Renal pelvis (tissue), 4 donors: Measurements from ENCODE around the gene SLC1A2. TPM values are rescaled to one million over a fixed set of nuclear protein-coding genes. Genes with fewer than 3 reads are reported as not detected.

Experiments
- DNase-seq: peaks from one replicate; pipeline ENCODE4 v3.0.0-alpha.2; 2013
- polyA plus RNA-seq, 3 donors: library from polyadenylated mRNA; unstranded; fragments of 120-200 nt; gene quantifications; one replicate each; pipeline ENCODE4 v1.2.1, GENCODE V29; 2013; ENCODE audit not compliant: insufficient read length in 3 of 3

The SLC1A2 gene
- polyA plus RNA-seq, 3 donors, result 0.44 to 0.61 (median 0.52) TPM

DNA sequence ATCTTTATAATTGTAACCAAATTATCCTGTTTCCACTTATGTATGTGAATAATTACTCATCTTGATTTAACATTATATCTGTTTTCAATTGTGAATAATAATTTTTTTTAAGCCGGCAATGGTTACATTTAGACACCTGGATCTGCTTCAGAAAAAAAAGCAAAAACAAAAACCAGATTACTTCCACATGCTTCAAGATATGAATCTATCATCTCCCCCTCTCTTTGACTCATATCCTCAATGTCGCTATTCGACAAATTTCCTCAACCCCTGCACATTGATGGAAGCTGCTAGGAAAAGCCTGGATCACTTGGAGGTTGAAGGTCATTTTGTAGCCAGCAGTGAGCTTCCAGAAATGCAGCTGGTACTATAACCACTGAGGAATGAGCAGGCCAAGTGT is 42.7 kb downstream of the SLC1A2 start:
- no peak for DNase-seq

DNA sequence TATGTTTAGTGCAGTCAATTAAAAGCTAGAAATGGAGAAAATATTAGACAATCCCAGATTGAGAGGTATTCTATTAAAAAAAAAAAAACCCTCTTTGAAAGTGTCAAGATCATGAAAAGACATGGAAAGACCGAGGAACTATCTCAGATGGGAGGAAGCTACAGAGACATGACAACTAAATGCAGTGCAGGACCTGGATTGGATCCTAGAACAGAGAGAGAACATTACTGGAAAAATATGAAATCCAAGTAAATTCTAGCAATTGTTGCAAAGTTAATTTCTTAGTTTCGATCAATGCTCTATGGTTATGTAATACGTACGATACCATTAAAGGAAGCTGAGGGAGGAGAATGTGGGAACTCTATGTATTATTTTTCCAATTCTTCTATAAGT is 43.2 kb downstream of the SLC1A2 start:
- DNase-seq, result no peak

DNA sequence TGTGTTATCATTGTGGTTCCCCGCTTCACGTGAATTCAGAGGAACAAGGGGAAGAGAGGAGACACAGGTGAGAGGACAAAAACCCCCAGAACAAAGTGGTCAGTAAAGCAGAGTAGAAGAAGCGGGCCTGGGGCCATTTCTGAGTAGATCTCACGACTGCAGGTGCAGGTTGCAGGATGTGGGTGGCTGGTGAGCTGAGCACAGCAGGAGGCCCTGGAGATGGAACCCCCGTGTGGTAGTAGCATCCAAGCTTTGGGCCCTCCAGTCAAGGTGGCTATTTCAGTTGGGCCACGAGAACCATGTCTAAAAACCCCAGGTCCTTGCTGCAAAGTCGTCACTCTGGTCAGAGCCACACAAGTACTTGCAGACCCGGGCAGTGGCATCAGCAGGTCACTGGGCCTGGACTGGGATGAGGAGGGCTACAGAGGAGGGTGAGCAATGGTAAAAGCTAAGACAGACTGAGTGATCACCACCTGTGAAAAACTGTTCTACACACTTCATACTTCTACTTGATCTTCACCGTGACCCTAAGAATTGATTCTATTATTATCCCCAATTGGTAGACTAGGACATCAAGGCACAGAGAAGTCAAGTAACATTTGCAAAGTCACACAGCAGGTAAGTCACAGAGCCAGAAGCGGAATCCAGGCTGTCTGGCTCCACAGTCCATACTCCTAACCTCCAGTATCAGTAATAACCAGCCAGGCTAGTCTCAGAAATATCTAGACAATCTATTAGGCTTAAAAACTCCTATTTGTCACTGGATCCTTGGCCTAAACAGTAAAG is 43.8 kb downstream of the SLC1A2 start:
- DNase-seq, result no peak

DNA sequence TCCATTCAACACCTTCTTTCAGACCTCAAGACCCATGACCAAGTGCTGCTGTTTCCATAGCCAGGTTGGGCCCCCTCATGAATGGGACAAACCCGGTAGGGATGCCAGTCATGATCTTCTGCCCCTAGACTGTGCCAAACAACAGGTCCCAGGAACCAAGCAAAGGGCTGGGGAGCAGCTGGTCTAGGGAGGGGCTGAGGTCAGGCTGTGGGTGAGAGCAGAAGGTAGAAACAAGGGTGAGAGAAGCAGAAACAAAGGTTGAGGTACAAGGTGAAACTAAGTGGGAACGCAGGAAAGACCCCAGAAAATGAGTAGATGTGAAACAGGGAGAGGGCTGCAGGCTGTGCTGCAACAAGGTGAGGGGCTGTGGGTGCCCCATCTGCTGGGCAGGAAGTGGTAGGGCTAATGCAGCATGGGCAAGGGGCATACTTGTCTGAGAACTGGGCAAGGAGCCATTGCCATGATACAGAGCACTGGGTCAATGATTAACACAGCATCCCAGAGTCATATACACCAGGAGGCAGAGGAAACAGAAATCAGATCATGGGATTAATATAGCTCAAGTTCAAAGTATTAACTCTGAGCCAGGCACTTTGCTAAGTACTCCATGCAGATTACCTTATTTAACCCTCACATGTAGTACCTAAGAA is 45.9 kb downstream of the SLC1A2 start:
- DNase-seq, result no peak

DNA sequence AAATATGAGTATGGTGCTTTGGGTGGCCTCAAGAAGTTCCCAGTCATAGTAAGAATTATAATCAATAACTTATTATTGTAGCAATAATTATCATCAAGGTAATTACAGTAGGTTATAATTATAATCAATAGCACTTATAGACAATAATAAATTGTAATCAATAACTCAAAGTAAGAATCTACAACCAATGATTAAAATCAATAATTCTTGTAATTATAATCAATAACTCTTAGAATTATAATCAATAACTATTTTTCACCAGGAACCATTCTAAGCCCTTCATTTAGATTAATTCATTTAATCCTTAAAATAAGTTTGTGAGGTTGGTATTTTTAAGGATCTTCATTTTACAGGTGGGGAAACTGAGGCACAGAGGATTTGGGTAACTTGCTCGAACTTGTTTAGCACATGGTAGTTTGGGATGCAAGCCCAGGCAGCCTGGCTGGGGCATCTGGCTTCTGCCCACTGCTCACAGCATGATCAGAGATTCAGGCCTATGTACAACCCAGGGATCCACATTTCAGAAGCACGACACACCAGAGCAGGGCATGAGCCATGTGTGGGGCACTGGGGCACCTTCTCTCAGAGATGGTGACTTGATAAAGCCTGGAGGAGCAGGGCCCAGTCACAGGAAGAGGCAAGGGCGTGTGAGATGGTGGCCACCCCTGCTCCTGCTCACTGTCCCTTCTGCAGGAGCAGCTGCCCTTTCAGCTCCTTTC is 46.6 kb downstream of the SLC1A2 start:
- no peak for DNase-seq

DNA sequence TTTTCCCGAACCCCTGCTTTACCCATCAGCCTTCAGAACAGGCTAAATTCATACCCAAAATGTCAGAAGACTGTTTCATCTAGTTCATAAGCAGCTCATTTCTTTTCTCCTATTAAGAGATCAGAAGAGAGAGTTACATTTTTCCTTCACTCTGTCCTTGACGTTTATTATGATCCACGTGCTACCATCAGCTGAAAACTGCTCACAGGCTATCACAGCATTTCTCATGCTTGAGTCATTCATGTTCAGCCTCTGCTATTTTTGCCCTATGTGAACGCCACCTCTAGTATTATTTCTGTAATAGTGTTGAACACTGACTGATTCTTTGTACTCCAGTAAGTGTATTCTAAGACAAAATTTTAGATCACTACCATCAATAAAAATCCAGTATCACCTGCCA is 51.9 kb downstream of the SLC1A2 start:
- no peak for DNase-seq

DNA sequence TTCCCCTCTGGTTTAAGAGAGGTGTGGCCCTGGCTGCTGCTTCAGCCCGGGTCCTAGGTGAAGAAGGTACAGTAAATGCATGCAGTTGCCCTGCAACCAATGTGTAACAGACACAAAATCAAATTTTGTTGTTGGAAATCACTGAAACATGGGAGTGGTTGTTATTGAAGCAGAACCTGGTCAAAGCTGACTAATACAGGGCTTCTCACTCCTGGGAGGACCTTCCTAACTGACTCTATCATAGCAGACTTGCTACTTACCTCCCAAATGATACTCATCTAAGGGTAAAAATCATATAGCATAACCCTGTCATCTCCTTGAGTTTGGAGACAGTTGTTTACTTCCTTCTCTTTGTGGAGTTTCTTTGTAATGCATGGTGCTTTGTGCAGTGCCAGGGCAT is 52.6 kb downstream of the SLC1A2 start:
- DNase-seq, result no peak

DNA sequence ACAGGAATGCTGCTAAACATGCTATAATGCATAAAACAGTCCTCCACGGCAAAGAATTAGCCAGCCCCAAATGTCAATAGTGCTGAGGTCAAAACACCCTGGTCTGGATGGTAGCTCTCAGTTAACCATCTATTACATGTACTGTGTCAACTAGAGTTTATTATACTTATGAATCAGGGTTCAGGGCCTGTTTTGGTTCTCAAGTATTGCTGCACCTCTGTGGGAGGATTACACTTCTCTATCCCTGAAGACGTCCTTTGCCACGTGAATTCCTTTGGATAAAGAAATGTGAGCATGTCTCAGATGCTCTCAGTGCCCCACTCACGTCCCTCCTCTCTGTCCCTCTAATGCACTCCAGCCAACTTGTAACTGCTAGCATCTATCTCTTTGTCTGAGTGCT is 53.4 kb downstream of the SLC1A2 start:
- DNase-seq, result no peak

DNA sequence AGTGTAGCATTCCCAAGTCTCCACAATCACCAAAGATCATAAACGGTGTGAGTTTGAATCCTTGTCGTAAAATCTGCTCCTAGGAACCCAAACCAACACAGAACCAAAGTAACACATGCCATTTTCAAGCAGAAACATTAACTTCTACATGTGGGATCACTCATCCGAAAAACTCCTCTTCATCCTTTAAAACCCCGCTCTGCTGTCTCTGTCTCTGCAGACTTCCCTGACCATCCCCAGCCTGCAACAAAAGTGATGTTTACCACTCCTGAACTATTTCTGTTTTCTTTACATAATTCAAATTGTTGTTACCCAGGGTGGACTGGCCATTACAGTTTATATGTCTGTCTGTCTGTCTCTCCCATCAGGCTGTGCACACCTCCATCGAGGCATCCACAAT is 54.0 kb downstream of the SLC1A2 start:
- DNase-seq, result no peak

DNA sequence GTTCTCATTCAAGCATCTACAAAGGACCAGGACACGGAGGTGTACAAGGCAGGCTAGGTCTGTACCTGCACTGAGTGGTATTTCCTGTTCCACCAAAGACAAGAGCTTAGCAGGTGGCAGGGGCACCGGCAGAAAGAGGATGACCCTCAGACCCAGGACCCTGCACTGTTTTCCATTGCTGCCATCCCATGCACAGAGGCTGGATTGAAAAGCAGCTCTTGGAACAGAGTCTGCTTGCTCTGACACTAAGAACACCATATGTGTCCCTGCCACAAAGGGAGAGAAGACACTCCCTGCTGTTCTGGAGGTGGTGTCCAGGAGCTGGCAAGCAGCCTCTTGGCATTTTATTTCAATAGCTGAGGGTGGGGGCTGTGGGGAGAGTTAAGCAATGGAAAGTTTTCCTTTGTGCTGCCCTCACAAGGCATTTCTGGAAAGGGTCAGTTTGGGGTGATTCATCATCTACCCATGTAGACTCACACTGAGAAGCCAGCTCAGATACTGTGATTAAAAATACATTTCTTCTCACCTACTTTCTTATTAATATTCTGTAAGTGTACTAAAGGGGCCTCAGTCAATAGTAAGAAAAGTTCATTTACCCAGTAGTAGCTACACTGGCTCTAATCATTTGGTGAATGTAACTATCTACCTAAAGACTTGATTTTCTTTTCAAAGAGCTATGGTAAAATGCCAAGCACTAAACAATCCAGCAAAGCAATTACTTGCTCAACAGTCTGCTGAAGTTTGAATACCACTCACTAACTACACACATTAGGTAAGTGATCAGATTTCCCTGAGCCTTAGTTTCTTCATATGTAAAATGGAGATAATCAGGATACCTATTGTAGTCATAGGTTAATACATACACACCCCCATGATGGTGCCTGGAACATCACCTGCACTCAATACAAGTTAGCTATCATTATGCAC is 55.2 kb downstream of the SLC1A2 start:
- no peak for DNase-seq

DNA sequence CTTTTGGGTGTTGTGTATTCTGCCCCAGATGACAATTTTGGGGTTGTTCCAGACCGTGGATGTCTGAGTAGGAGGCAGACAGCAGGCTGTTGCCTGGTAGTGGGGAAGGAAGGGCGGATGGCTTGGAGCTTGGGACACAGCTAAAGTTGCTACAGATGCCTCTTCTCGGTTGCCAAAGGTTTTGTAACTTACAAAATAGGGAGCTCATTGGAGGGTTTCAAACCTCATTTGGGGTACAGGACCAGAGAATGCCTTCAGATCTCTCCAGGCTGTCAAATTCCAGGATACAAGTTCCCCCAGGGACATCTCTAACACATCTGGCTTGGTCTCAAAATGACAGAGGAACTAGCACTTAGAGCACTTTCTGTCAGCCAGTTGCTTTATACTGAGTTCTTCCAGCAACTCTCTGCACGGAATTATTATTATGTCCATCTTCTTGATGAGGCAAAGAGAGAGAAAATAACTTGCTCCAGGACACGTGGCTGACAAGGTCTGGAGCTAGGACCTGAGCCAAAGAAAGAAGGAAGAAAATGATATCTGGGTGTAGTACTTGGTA is 56.0 kb downstream of the SLC1A2 start:
- no peak for DNase-seq

DNA sequence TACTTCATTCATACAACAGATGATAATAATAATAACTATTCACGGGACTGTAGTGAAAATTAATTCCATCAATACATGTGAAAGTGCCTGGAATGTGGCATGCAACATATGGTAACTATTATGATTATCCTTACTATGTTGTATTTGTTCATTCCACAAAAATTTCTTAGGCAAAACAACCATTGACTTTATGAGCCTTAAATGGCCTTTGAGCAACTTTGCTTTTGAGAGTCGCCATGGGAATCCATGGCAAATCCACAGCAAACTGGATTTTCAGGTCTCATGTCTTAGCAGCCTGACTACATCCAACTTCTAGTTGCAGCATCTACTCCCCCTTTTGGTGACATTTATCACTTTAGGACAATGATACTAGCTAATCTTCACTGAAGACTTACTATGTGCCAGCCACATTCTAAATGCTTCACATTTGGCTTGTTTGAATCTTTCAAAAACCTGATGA is 56.8 kb downstream of the SLC1A2 start:
- DNase-seq, result no peak

DNA sequence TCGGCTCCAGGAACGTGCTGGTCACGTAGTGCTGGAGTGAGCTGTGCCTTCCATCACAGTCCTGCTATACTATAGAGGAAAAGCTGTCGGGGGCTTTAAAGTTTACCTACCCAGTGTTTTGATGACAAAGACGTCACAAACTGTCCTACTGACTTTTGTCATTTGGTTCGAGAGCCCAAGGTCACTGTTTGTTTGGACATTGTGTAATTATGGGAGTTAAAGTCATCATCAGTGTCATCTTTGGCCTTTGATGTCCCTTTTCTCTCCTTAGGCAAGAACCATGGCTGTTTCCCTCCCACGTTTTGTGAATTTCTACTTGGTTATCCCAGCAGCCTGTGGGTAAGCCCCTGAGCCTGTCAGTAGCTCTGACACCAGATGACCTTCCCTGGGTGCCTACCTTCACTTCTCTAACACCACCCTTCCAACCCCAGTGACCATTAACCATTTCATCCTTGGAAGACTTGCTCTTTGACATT is 59.3 kb downstream of the SLC1A2 start:
- DNase-seq, result no peak

DNA sequence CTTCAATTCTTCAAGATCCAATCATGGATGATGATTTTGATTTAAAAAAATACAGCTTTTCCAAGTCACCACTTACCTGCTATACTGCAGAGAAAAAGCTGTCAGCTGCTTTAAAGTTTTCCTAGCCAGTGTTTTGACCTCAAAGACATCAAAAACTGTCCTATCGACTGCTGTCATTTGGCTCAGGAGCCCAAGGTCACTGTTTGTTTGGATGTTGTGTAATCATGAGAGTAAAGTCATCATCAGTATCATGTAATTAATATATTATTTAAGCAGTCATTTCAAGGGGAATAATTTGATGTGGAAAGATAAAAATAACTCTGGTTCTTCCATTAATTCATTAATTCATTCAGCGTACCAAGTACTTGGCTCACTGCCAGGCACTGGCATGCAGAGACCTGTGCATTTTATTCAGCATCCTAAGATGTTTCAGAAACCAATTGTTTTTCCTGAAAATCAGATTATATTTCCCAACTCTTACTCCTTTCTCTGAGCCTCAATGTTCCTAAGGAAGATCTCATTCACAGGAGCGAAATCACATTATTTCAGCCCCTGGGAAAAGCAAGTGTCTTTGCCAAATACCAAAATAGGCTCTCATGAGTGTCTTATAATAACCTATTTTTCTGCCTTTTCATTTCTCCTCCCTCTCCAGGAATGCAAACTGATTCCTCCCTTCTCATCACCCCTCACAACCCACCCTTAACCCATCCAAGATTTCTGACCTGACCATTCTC is 59.9 kb downstream of the SLC1A2 start:
- DNase-seq, result no peak

DNA sequence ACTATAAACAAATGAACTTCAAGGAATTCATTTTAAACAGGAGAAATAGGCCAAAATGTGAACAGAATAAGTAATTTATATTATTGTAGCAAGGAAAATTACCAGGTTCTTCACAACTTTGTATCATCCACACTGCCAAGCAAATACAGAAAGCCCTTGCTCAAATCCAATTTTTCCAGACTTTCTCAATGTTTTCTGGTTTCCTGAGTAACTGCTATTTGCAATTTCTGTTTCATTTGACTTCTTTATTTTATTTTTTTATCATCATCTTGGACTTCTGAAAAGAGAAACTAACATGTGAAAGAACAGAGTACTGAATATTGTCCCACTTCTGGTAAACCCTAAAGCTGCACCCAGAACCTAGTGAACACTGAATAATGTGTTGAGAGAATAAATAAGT is 61.0 kb downstream of the SLC1A2 start:
- DNase-seq, result no peak

DNA sequence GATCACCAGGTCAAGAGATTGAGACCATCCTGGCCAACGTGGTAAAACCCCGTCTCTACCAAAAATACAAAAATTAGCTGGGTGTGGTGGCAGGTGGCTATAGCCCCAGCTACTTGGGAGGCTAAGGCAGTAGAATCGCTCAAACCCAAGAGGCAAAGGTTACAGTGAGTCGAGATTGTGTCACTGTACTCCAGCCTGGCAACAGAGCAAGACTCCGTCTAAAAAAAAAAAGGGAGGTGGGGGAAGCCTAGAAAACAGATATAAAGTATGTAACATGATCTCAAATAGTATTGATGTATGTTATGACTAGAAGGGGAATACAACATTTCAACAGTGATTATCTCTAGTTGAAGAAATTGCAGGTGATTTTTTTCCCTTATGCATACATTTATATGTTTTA is 61.4 kb downstream of the SLC1A2 start:
- no peak for DNase-seq

DNA sequence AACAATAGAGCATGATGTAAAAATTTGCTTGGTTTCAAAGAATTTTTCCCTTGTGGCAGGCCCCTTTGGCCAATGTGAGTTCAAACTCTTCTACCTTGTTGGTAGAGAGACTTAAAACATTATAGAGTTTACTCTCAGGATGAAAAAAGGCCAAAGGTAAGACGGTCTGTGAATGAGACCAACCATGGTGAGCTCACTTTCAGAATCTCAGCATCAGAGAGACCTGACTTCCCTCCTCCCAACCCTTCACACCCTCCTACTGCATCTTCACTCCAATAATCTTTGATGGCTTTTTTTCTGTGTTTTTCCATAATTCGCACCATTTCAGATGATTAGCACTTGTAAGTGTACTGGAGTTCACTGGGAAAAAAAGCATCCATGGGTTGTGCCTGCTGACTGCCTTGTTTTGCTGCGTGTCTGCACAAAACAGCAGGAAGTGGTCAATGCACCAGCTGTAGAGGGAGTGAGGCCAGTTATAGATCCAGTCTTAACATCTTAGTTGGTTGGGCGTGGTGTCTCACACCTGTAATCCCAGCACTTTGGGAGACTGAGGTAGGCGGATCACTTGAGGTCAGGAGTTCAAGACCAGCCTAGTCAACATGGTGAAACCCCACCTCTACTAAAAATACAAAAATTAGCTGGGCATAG is 64.1 kb downstream of the SLC1A2 start:
- DNase-seq, result no peak

DNA sequence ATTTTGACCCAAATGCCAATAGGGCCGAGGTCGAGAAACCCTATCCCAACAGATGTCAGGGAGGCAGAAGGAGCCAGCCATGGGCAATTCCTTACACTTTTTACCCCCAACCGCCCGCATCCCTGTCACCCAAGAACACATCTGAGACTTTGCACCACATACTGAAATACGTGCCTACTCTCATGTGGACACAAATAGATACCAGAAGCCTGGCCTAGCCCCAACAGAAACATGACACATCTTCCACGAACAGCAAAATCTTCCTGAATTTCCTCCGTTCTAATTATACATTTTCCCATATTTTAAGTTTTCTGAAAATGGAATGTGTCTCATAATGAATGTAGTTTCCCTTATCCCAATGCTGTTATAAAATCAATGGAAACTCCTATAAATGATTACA is 64.7 kb downstream of the SLC1A2 start:
- no peak for DNase-seq

DNA sequence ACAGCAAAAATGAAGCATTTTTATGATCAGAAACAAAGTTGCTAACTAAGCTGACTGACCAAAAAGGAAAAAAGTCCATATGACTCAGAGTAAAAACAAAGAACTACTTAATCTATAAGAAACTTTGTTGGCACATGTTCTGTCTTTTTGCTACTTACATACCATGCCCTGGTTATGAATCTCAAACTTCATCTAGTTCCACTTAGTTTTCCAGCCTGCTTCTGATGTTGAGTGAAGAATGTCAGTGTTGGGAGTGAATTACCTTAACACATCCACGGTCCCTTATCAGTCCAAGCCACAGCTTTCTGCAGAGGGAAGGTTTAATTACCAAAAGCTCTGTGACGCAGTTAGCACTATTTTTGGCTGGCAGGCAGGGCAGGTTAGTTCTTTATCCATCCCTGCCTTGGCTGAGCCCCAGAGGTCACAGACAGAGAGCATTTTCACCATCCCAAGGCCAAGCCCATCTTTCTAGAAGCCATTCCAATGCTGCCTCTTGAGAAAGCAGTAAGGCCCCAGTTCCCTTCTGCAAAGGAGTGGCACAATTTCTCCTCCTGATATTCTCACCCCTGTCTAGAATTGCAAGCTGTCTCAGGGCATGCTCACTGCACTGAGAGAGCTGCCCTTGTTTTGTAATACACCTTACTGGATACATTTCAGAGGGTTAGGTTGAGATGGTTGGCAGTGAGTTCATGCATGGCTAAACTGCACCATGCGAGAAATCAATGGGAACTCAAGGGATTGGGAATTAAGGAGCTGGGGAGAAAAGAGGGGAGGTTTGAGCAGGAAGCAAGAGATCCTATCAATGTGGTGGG is 67.1 kb downstream of the SLC1A2 start:
- DNase-seq, result no peak
